GM12892 (cell line): ENCODE measurements around the gene FGGY.

ENCODE experiments used
- POLR2A ChIP-seq: IDR thresholded peaks from 2 replicates; pipeline ENCODE4 v1.6.1; 2011; ENCODE audit warnings: low read depth, low read length, control low read depth
- POLR2AphosphoS5 ChIP-seq: IDR thresholded peaks from 2 replicates; pipeline ENCODE4 v1.6.1; 2011; ENCODE audit warnings: low read depth, low read length, control low read depth
- TAF1 ChIP-seq: IDR thresholded peaks from 2 replicates; pipeline ENCODE4 v1.6.1; 2011; ENCODE audit warnings: low read depth, mild to moderate bottlenecking, control low read depth, low read length, borderline replicate concordance

GRCh38 chr1:59282951-59283350, 13.9 kb upstream of the FGGY start:
- TF ChIP-seq POLR2A = no peak
- TF ChIP-seq POLR2AphosphoS5 = no peak
- no peak for TF ChIP-seq TAF1
